Tibial nerve (tissue), 4 donors: Measurements from ENCODE around the gene TMEM129.

Experiments
- CTCF ChIP-seq, 5 experiments: fragments of 200-600 bp in 3 of 5; fragments of 450-650 bp in 2 of 5; sonication (generic) in 3 of 5; IDR thresholded peaks; one replicate each; pipeline ENCODE4 v1.5.1; 2016 to 2019; ENCODE audit warnings: antibody characterized with exemption in 5 of 5, mild to moderate bottlenecking in 3 of 5, moderate library complexity in 2 of 5
- EP300 ChIP-seq, 2 donors: sonication (generic); formaldehyde crosslinking; IDR thresholded peaks; one replicate each; pipeline ENCODE4 v1.6.1; 2017; ENCODE audit warnings: antibody characterized with exemption in 2 of 2, mild to moderate bottlenecking in 1 of 2

DNA sequence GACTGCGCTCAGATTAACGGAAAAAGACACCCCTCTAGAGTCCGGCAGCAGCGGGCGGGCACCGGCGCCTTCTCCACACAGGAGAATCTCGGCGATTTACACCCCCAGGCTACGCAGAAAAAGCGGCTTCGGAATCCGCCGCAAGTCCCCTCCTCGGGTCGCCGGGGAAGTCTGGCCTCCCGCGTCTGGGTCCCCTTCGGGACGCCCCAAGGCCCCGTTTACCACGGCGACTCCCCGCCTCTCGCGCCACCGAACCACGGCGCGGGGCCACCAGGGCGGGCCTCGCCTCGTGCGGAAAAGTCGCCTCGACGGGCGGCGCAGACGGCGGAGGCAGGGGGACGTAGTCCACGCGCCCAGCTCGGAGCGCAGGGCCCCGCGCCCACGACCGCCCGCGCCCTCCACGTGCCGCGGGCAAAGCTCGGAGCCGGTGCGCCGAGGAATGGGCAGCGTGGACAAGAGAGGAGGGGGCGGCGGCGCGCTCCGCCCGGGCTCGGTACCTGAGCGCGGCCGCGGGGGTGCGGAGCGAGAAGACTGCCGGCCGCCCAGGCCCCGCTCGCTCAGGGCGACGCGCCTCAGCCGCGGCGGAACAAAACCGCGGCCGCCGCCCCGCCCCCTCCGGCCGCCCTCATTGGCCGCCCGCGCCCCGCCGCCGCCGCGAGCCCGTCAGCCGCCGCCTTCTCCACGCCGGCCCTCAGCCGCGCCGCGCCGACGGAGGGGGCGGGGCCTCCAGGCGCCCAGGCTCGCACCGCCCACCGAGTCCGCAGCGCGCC lies 37.2 kb downstream of the TMEM129 start, which contains the start of gene FAM53A:
- peak in 3 of 5 experiments; percentile 6 to 47 (median 33) for TF ChIP-seq CTCF (IDR thresholded peaks at IDR 0.05)
- no peak for TF ChIP-seq EP300 (IDR thresholded peaks at IDR 0.05)
